ENCODE measurements around the gene CYP2D6. TPM values are rescaled to one million over a fixed set of nuclear protein-coding genes. Genes with fewer than 3 reads are reported as not detected.

The CYP2D6 gene
- total and polyA plus RNA-seq, 10 of the 15 experiments (the other 5 are each of a cell fraction or from before 2014, with no cell fraction given), result 0.08 to 1.4 (median 0.39) TPM

- TF ChIP-seq NFYB (IDR thresholded peaks at IDR 0.05; ENCODE audit: insufficient read depth, low read depth, low read length), result peak; percentile 73
- no peak for TF ChIP-seq ETV6 (conservative IDR thresholded peaks at IDR 0.05 in 1 of 2, IDR thresholded peaks at IDR 0.05 in 1 of 2; ENCODE audit: borderline replicate concordance in 1 of 2, low read depth in 1 of 2)
- CTCF ChIA-PET, result no interaction called here
- Histone ChIP-seq H2AFZ (ENCODE audit: control insufficient read depth, low read depth, low read length) (no peak overlapping the region), H3K27ac (ENCODE audit: control insufficient read depth, insufficient read depth) (no peak overlapping the region), H3K4me2 (ENCODE audit: control insufficient read depth, insufficient read depth) (no peak overlapping the region), H3K9me3 (replicated peaks; ENCODE audit: control insufficient read depth, insufficient read depth, low read length) (no peaks in the 10 kb centered on the region), H3K27me3 (replicated peaks in 1 of 2; ENCODE audit: control insufficient read depth in 2 of 2, insufficient read depth in 2 of 2, low read length in 1 of 2) (no peaks in the 10 kb centered on the region), H3K4me3 (no peak overlapping the region), H3K9ac (ENCODE audit: control insufficient read depth, insufficient read depth, low read length) (no peak overlapping the region), H3K36me3 (ENCODE audit: control insufficient read depth in 2 of 2, insufficient read depth in 2 of 2, low read length in 1 of 2) (no peaks in the 10 kb centered on the region), H3K4me1 (ENCODE audit: control insufficient read depth, insufficient read depth, low read length) (no peaks in the 10 kb centered on the region), H4K20me1 (ENCODE audit: control insufficient read depth, insufficient read depth) (no peaks in the 10 kb centered on the region), H3K79me2 (ENCODE audit: control insufficient read depth, insufficient read depth, low read length) (no peaks in the 10 kb centered on the region)
- no TSS peak for BruUV-seq (replicated peaks)
- ATAC-seq, result no peak
- intact Hi-C loops (cut with micrococcal nuclease; ENCODE audit: unreplicated experiment) (no loop called here), in situ Hi-C loops (cut with MboI) (no loop called here)
- POLR2A ChIA-PET, result interaction anchor here (0.6 kb wide), 1 partner anchor 287 kb away, joined by 5 read pairs; no protein-coding TSS in a partner anchor
- SMC1A ChIA-PET (ENCODE audit: uncharacterized antibody, unreplicated experiment), result interaction anchor here (1.3 kb wide), 1 partner anchor 109 kb away, joined by 3 read pairs; no protein-coding TSS in a partner anchor
- 89% methylated on average over 2 of the region's 2 CpGs for WGBS (ENCODE audit: insufficient coverage, insufficient replicate concordance, low lambda C conversion rate, missing lambda C conversion rate)
- DNase-seq (ENCODE audit: low read depth, low spot score), result no peak
- RAD21 ChIA-PET (ENCODE audit: unreplicated experiment), result no interaction called here
- FAIRE-seq, result no peak
Measured at GRCh38 chr22:42138972-42139371, 8.4 kb upstream of the CYP2D6 start.

GRCh38 chr22:42138122-42138770 lies 7.6 kb upstream of the CYP2D6 start:
- no TSS peak for BruUV-seq (replicated peaks)
- no peak overlapping the region for H3K9ac ChIP-seq (ENCODE audit: control insufficient read depth, insufficient read depth, low read length)
- 88% methylated on average over 31 of the region's 31 CpGs for WGBS (ENCODE audit: insufficient coverage, insufficient replicate concordance, low lambda C conversion rate, missing lambda C conversion rate)
- H3K27ac ChIP-seq (ENCODE audit: control insufficient read depth, insufficient read depth), result no peak overlapping the region
- no peak overlapping the region for H2AFZ ChIP-seq (ENCODE audit: control insufficient read depth, low read depth, low read length)
- CTCF ChIA-PET, result no interaction called here
- H3K36me3 ChIP-seq (ENCODE audit: control insufficient read depth in 2 of 2, insufficient read depth in 2 of 2, low read length in 1 of 2), result no peaks in the 10 kb centered on the region
- no peak overlapping the region for H3K4me3 ChIP-seq
- no peak for ATAC-seq
- FAIRE-seq, result no peak
- RAD21 ChIA-PET (ENCODE audit: unreplicated experiment), result no interaction called here
- H4K20me1 ChIP-seq (ENCODE audit: control insufficient read depth, insufficient read depth), result no peaks in the 10 kb centered on the region
- POLR2A ChIA-PET, result no interaction called here
- no peak overlapping the region for H3K4me2 ChIP-seq (ENCODE audit: control insufficient read depth, insufficient read depth)
- no peak for DNase-seq (ENCODE audit: low read depth, low spot score)
- H3K27me3 ChIP-seq (replicated peaks in 1 of 2; ENCODE audit: control insufficient read depth in 2 of 2, insufficient read depth in 2 of 2, low read length in 1 of 2), result no peaks in the 10 kb centered on the region
- H3K9me3 ChIP-seq (replicated peaks; ENCODE audit: control insufficient read depth, insufficient read depth, low read length), result no peaks in the 10 kb centered on the region
- TF ChIP-seq DPF2 (IDR thresholded peaks at IDR 0.05) (no peak), IKZF2 (IDR thresholded peaks at IDR 0.05) (no peak), TAF1 (IDR thresholded peaks at IDR 0.05; ENCODE audit: borderline replicate concordance, low read depth, low read length) (no peak), CUX1 (IDR thresholded peaks at IDR 0.05; ENCODE audit: insufficient replicate concordance, low read depth, low read length) (no peak), BCL11A (IDR thresholded peaks at IDR 0.05; ENCODE audit: low read depth, low read length) (no peak)
- intact Hi-C loops (cut with micrococcal nuclease; ENCODE audit: unreplicated experiment), result no loop called here
- no peaks in the 10 kb centered on the region for H3K4me1 ChIP-seq (ENCODE audit: control insufficient read depth, insufficient read depth, low read length)
- SMC1A ChIA-PET (ENCODE audit: uncharacterized antibody, unreplicated experiment), result interaction anchor here (1.3 kb wide), 1 partner anchor 109 kb away, joined by 3 read pairs; no protein-coding TSS in a partner anchor
- H3K79me2 ChIP-seq (ENCODE audit: control insufficient read depth, insufficient read depth, low read length), result no peaks in the 10 kb centered on the region
- in situ Hi-C loops (cut with MboI), result no loop called here

Data from GM12878 (cell line).